Stimulated activated CD4-positive, alpha-beta T cell treated with anti-CD3 and anti-CD28 coated beads, TNF-alpha, amount 100 ng/mL, for 1 hour (primary cell): ENCODE measurements around the gene MEG3.
A peak's percentile ranks its signal among the peaks of the same experiment; 100 is the strongest.

Experiments
- DNase-seq, 3 donors: peaks; one replicate each; pipeline ENCODE4 v3.0.0-alpha.2; 2020; ENCODE audit warnings: low read depth in 3 of 3, low spot score in 1 of 3

Gene MEG3

GRCh38 chr14:100844421-100844820, 18.5 kb downstream of the MEG3 start:
- no peak for DNase-seq

- no peak for DNase-seq
Observed at GRCh38 chr14:100844846-100845245, 18.9 kb downstream of the MEG3 start.

- no peak for DNase-seq
Observed at GRCh38 chr14:100845341-100845740, 19.4 kb downstream of the MEG3 start.

- DNase-seq: no peak
Observed at GRCh38 chr14:100846309-100846859, 20.5 kb downstream of the MEG3 start.

GRCh38 chr14:100849115-100849781, 23.3 kb downstream of the MEG3 start:
- no peak for DNase-seq

GRCh38 chr14:100850841-100851585, 25.1 kb downstream of the MEG3 start:
- peak; percentile 27 to 73 (median 47) for DNase-seq

GRCh38 chr14:100851586-100851916, 25.6 kb downstream of the MEG3 start:
- no peak for DNase-seq

- no peak for DNase-seq
Observed at GRCh38 chr14:100851946-100852620, 26.2 kb downstream of the MEG3 start.

GRCh38 chr14:100854435-100854834, 28.5 kb downstream of the MEG3 start:
- no peak for DNase-seq

- no peak for DNase-seq
Observed at GRCh38 chr14:100855256-100855930, 29.5 kb downstream of the MEG3 start.

GRCh38 chr14:100856056-100856950, 30.4 kb downstream of the MEG3 start:
- no peak for DNase-seq

GRCh38 chr14:100857233-100857922, 31.5 kb downstream of the MEG3 start:
- no peak for DNase-seq

GRCh38 chr14:100857923-100858837, 32.3 kb downstream of the MEG3 start:
- no peak for DNase-seq

- no peak for DNase-seq
Observed at GRCh38 chr14:100858838-100859220, 32.9 kb downstream of the MEG3 start.

GRCh38 chr14:100859781-100860180, 33.9 kb downstream of the MEG3 start:
- no peak for DNase-seq

GRCh38 chr14:100860556-100861187, 34.8 kb downstream of the MEG3 start:
- no peak for DNase-seq

GRCh38 chr14:100861188-100861936, 35.4 kb downstream of the MEG3 start:
- DNase-seq: no peak

GRCh38 chr14:100861937-100862247, 36.0 kb downstream of the MEG3 start:
- DNase-seq: no peak
